MG63 (cell line): ENCODE results near the gene IGF2BP2. TPM values are rescaled to one million over a fixed set of nuclear protein-coding genes. Genes with fewer than 3 reads are reported as not detected.

Source experiments
- DNase-seq: peaks from one replicate; pipeline ENCODE4 v3.0.0-alpha.2; 2020
- H3K27me3 ChIP-seq: fragments of 250-450 bp; sonication (Bioruptor Pico); 2 replicates; pipeline ENCODE4 v1.5.1; 2020; ENCODE audit warnings: mild to moderate bottlenecking, moderate library complexity
- H3K36me3 ChIP-seq: fragments of 250-450 bp; sonication (Bioruptor Pico); 2 replicates; pipeline ENCODE4 v1.5.1; 2020; ENCODE audit warnings: mild to moderate bottlenecking, moderate library complexity
- H3K4me3 ChIP-seq: fragments of 250-450 bp; sonication (Bioruptor Pico); 2 replicates; pipeline ENCODE4 v1.5.1; 2020; ENCODE audit warnings: mild to moderate bottlenecking, moderate library complexity
- H3K9me3 ChIP-seq: fragments of 250-450 bp; sonication (Bioruptor Pico); 2 replicates; pipeline ENCODE4 v1.5.1; 2020; ENCODE audit warnings: mild to moderate bottlenecking, moderate library complexity
- total RNA-seq: library from RNA; depleted of rRNA; stranded (reverse); fragments of >200 nt; shearing (Covaris generic); gene quantifications from 2 replicates; pipeline ENCODE4 v1.2.3, GENCODE V29; 2014; ENCODE audit warnings: low replicate concordance

The IGF2BP2 gene
- total RNA-seq, 1 experiment from 2014 or later: 49.3 TPM

DNA sequence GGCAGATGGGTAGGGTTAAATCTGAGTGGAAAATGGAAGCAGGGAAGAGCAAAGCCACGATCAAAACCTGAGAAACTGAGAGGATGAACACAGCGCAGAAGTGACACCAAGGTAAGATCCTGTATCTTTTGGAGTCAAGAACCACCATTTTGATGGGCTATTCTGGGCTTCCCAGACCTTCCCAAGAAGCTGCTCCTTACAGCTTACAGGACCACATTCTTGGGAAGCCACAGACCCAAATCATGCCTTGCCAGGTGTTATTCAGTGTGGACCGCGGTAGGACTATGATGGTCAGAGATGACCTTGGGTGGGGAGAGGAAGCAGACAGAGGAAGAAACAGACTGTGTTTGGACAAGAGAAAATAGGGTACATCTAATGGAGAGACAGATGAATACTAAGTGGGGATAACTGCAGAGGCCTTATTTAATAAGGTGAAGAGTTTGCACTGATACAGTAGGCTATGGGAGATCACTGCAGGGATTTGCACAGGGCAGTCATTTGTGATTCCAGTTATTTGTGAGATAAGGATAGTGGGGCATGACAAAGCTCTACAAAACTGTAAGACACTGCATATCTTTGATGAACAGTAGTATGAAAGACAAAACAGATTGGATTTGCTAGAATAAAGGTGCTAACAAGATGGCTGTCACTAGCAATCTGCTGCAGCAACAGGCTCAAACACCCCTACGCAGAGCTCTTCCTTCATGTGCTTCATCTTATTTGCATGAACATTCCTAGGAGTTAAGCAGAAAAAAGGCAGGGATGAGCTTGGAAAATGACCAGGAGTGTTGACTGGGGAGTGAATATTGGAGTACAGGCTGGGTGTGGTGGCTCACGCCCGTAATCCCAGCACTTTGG lies 105.9 kb downstream of the IGF2BP2 start:
- DNase-seq: no peak
- peaks cover 8% of the 10 kb centered on the region for H3K36me3 ChIP-seq

DNA sequence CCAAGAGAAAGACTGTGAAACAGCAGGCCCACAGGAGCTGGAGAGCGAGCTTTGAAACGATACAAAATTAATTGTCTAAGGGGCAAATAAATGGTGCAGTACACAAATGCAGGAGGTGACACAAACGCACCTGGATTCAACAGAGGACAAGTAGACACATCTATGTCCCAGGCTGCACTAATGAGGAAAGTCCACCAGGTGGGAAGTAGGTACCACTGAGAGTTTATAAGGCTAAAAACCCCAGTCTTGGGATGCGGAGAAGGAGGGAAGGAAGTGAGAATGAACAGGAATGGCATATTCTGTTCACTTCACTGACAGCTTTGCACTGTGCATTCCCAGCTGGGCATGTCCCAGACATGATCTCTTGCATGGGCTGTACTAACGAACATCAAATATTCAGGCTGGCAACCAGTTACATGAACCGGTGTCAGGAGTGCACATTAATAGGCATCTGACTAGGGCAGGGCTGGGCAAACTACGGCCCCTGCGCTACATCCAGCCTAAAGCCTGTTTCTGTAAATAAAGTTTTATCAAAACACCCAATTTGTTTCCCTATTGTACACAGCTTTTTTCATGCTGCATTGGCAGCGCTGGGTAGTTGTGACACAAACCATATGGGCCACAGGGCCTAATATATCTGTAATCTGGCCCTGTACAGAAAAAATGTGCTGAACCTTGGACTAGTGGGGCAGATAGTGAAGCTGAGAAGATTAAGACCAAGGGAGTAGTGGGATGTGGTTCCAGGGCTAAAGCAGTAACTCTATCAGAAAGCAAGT lies 107.0 kb downstream of the IGF2BP2 start:
- Histone ChIP-seq H3K9me3 (no peaks in the 10 kb centered on the region), H3K27me3 (no peaks in the 10 kb centered on the region), H3K4me3 (no peak overlapping the region), H3K36me3 (peaks cover 8% of the 10 kb centered on the region)
- DNase-seq: no peak

More for the DNA sequence above, 105.9 kb downstream of the IGF2BP2 start:
- Histone ChIP-seq H3K4me3 (no peak overlapping the region), H3K27me3 (no peaks in the 10 kb centered on the region), H3K9me3 (no peaks in the 10 kb centered on the region)

DNA sequence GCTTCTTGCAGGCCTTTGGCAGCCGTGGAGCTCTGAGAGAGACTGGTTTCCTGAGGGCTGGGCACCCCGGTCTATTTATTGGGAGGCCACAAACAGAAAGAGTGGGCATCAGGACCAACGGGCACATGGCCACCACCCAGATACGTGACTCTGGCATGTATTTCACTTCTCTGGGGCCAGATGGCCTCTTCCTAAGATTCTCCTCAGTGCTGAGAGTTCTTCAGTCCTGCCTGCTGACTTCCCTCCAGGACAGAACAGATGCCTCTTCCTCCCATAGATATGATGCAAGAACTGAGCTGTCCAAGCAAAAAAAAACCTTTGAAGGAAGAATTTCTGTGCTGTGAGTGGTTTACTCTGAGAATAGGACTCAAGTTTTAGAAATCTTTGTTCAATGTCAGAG lies 107.7 kb downstream of the IGF2BP2 start:
- H3K36me3 ChIP-seq: peaks cover 8% of the 10 kb centered on the region
- H3K27me3 ChIP-seq: no peaks in the 10 kb centered on the region
- no peaks in the 10 kb centered on the region for H3K9me3 ChIP-seq
- H3K4me3 ChIP-seq: no peak overlapping the region
- DNase-seq: peak; percentile 44

DNA sequence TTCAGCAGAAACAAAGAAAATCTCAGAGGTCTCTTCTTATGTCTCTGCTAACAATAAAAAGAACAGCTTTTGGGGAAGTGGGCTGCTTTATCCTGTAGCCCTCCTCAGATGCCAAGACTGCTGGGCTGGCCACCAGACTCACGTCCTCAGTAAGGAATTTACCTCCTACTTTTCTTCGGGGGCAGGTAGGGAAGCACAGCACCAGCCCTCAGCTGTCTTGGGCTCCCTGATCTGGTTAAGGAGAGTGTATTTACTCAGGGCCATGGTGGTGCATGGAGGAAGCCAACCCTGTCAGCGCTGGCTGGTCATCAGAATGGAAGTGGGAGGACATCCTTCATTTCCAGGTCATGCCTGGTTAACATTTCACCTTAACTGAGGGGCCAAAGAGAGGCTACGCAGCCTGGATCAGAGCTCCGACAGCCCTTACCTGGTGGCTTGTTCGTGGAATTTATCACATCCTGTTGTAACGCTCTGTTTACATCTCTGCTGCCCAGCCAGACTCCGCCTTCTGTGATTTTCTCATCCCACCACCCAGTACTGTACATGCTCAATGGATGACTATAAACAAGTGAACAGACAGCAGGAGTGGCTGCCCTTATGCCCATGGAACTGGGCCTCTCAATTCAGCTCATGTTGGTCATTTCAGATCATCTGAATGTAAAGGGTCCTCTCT lies 108.3 kb downstream of the IGF2BP2 start:
- H3K4me3 ChIP-seq: no peak overlapping the region
- H3K27me3 ChIP-seq: no peaks in the 10 kb centered on the region
- peaks cover 8% of the 10 kb centered on the region for H3K36me3 ChIP-seq
- no peaks in the 10 kb centered on the region for H3K9me3 ChIP-seq
- no peak for DNase-seq

DNA sequence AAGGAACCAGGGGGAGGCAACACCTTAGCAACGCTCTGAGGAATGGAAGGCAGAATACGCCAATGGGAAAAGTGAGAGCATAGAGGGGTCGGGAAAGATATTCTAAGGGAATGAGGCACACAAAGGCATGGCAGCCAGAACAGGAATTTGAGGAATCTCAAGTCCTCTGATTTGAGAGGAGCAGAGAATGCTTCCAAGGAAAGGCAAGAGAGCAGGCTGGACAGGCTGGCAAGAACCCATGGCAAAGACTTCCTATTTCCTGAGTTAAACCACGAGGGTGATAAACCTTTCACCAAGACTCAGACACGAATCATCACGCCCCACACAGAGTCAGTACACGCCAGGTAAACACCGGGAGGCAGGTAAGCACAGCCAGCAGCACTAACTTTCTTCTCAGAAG lies 109.8 kb downstream of the IGF2BP2 start:
- DNase-seq: peak; percentile 74
- H3K27me3 ChIP-seq: no peaks in the 10 kb centered on the region
- H3K9me3 ChIP-seq: no peaks in the 10 kb centered on the region
- no peak overlapping the region for H3K4me3 ChIP-seq
- peaks cover 3% of the 10 kb centered on the region for H3K36me3 ChIP-seq

DNA sequence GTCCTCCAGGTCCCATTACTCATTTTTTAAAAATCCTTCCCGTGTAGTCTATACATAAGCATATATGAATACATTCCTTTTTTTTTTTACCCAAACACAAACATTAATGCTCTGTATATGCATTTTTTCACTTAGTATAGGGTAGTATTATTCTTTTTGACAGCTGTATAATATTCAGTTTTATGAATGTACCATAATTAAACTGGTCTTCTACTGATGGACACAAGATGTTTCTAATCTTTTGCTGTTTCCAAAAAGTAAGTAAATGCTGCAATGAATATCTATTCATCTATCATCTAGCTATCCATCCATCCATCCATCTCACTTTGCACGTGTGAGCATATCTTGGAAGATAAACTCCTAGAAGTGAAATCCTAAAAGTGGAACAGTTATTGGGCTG lies 110.8 kb downstream of the IGF2BP2 start:
- no peak for DNase-seq
- H3K36me3 ChIP-seq: peaks cover 3% of the 10 kb centered on the region; the same call in 1 of the 2 replicates
- no peaks in the 10 kb centered on the region for H3K27me3 ChIP-seq
- no peaks in the 10 kb centered on the region for H3K9me3 ChIP-seq
- no peak overlapping the region for H3K4me3 ChIP-seq

DNA sequence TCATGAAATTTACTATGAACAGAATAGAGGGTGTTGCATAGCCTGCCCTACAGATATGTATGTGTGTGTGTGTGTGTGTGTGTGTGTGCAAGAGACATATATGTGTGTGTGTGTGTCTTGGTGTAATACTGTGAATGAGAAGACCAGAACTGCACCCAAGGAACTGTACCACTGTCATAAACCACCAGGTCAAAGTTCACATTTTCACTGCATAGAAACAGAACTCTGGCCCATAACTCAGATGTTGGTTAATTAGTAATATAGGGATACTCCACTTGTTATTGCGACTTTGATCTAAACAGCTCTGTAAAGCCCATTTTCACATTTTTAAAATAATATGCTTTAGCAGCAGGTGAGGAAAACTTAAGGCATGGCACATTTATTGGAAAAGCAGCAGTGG lies 111.8 kb downstream of the IGF2BP2 start:
- H3K4me3 ChIP-seq: no peak overlapping the region
- H3K9me3 ChIP-seq: no peaks in the 10 kb centered on the region; the same call in 1 of the 2 replicates
- DNase-seq: no peak
- H3K36me3 ChIP-seq: peaks cover 3% of the 10 kb centered on the region; the same call in 1 of the 2 replicates
- no peaks in the 10 kb centered on the region for H3K27me3 ChIP-seq

DNA sequence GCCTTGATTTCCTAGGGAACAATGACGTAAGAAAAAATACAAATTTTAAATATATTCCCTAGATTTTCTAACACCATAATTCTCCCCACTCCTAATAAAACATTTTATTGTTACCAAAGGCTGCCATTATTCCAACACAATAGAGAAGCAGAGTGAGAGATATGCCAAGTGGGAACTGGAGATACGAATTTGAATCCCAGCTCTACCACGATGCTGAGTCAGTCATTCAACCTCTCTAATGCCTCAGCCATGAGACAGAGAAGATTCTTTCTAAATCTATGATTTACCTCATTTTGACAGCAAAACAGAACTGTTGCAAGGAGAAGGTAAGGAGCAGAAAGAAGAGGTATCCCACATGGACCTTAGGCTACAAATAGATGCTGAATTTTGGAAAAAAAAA lies 112.5 kb downstream of the IGF2BP2 start:
- DNase-seq: no peak
- Histone ChIP-seq H3K27me3 (no peaks in the 10 kb centered on the region), H3K9me3 (no peaks in the 10 kb centered on the region; the same call in 1 of the 2 replicates), H3K36me3 (peaks cover 6% of the 10 kb centered on the region; the same call in 1 of the 2 replicates), H3K4me3 (no peak overlapping the region)

DNA sequence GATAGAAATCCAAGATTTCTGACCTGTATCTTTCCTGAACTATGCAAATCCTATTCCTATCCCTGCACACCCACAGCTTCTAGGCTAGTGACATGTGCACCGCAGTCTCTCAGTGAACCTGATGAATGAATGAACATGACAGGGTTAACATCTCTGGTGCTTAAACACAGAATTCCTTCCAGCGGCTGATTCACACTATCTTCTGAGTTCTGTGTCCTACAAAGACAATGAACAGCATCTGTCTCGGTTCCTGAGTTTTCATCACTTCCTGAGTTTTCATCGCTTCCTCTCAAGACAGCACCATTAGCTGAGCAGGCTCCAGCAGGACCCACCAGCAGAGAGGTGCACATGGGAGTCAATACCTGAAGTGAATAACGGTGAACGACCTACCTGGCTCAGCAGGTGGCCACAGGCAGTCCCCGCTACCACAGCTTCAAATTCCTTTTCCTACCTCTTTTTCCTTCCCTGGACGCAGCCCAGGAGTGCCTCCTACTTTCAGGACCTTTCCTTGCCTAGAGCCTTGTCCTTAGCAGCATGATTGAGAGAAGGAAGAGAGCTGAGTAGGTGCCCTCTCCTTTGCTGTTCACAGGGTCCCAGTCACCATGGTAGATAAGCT lies 113.5 kb downstream of the IGF2BP2 start:
- no peak overlapping the region for H3K4me3 ChIP-seq
- no peaks in the 10 kb centered on the region; the same call in 1 of the 2 replicates for H3K9me3 ChIP-seq
- no peak for DNase-seq
- H3K36me3 ChIP-seq: peaks cover 4% of the 10 kb centered on the region; the same call in 1 of the 2 replicates
- no peaks in the 10 kb centered on the region for H3K27me3 ChIP-seq

DNA sequence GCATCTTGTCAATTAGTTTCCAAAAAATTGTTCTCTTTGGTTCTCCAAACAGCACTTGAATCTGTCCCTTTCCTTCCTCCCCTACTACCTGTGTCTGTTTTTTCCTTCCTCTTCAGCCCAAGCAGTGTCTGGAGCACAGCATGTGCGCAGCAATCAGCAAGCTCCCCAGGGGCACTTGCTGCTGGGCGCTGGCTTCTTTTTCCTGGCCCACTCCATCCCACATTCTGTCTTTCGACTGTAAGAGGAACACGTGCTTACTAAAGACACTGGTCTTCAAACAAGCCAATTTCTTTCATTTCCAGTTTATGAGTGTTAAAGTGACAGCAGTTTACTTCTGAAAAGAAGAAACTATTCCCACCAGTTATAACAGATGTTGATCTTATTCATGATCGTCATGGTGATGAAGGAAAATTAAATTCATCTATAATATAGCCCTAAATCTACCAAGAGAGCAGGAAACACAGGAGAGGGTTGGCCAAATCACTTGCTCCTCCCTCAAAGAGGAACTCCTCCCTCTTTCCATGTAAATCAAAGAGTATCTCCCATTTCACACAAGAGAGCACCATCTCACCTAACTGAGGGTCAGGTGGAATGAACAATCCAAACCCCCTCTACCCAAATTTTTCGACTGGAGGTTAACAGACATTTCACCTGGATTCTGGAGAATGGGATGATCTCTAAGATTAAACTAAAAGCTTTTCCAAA lies 115.4 kb downstream of the IGF2BP2 start:
- Histone ChIP-seq H3K27me3 (no peaks in the 10 kb centered on the region), H3K9me3 (peaks cover 5% of the 10 kb centered on the region; the same call in 1 of the 2 replicates), H3K36me3 (peaks cover 12% of the 10 kb centered on the region), H3K4me3 (no peak overlapping the region)
- no peak for DNase-seq

DNA sequence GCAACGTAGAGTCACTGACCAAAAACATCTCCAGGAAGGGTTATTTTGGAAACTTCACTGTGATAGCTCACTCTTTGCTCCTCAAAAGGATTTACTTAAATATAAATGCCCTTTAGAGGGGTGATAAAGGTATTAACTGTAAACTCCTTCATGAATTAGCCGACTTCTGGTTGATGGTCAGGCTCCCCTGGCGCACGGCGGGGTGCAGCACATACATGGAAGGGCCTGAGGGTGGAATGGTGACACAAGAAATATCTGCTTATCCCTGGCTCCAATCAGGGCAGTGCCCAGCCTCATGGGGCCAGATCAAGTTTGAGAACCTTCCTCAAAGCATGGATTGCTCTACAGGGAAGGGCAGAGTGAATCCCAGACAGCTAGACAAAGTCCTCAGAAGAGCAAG lies 116.5 kb downstream of the IGF2BP2 start:
- no peaks in the 10 kb centered on the region for H3K27me3 ChIP-seq
- no peak overlapping the region for H3K4me3 ChIP-seq
- peaks cover 5% of the 10 kb centered on the region; the same call in 1 of the 2 replicates for H3K9me3 ChIP-seq
- no peak for DNase-seq
- peaks cover 12% of the 10 kb centered on the region for H3K36me3 ChIP-seq

DNA sequence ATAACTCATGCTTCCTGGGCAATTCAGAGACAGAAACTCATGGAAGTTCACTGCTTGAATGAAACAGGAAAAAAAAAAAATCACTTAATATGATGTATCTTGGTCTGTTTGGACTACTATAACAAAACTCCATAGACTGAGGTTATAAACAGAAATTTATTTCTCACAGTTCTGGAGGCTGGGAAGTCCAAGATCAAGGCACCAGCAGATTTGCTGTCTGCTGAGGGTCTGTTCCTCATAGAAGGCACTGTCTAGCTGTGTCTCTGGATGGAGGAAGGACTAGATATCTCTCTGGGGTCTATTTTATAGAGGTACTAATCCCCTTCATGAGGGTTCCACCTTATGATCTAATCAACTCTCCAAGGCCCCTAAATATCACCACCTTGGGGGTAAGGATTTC lies 119.3 kb downstream of the IGF2BP2 start:
- Histone ChIP-seq H3K27me3 (no peaks in the 10 kb centered on the region), H3K9me3 (peaks cover 5% of the 10 kb centered on the region; the same call in 1 of the 2 replicates), H3K4me3 (no peak overlapping the region)

DNA sequence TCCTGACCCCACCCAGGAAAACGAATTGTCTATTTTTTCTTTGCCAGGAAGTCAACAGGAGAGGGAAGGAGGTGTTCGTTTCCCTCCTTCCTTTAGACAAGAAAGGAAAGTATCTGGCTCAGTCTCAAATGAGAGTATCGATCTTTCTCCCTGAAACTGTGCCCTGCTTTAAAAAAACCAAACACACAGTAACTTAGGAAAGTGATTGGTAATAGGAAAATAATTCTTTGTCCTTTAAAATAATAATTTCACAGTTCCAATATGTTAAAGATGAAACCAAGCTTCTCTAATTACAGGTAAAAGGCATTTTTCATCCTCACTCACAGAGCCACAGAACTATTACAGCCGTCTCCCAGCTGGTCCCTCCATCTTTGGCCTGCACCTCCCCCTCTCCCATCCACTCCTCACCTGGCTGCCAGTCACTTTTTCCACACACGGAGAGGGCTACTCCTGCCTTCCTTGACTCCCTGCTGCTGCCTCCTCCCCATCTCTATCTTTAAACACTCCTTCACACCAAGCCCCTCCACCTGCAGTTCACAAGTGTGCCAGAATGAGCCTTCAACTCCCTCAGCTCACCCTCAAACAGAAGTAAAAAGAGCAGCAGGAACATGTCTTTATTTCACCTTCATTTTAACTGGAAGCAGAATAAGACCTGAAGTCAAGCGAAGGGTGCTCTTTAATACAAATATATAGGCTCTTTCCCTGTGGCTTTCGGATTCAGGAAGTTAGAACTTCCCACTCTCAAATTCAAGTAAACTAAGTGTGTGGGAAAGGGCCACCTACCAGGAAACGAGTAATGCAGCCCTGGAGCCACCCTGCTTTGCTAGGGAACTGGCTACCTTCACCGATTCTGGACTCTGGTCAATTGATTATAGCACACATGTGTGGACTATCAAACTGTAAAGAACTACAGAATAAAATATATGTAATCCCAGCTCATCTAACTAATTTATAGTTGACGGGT lies 122.3 kb downstream of the IGF2BP2 start:
- H3K4me3 ChIP-seq: no peak overlapping the region
- H3K27me3 ChIP-seq: no peaks in the 10 kb centered on the region
- peaks cover 5% of the 10 kb centered on the region; the same call in 1 of the 2 replicates for H3K9me3 ChIP-seq
- peaks cover 10% of the 10 kb centered on the region for H3K36me3 ChIP-seq
- no peak for DNase-seq

More for the DNA sequence above, 119.3 kb downstream of the IGF2BP2 start:
- peaks cover 14% of the 10 kb centered on the region for H3K36me3 ChIP-seq
- DNase-seq: no peak

DNA sequence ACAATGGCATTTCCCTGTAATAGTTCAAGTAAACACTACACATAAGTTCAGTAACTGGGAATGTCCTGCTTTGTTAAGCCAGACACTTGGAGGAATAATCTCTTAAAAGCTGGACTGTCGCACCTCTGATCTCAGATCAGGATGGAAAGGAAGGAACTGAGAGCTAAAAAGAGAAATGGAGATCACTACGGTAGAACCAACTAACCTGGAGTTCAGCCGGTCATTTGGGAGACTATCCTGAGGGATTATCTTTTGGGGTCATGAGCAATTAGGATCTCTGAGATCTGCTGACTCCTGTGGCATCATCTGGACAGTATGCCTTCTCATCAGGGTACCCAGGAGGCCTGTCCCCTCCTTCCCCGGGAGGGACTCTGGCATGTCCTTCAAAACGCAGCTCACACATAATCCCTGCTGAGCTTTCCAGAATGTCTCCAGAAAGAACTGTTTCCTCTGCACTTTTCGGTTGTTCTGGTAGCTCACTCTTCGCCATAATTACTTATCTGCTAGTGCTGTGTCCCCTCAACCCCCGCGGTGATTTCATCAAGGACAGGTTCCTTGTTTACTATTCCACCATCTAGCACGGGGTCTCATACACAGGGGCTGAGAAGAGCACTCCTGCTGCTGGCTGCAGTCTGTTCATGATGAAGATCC lies 123.1 kb downstream of the IGF2BP2 start:
- DNase-seq: no peak
- H3K27me3 ChIP-seq: no peaks in the 10 kb centered on the region
- no peak overlapping the region for H3K4me3 ChIP-seq
- peaks cover 10% of the 10 kb centered on the region for H3K36me3 ChIP-seq
- H3K9me3 ChIP-seq: peaks cover 5% of the 10 kb centered on the region; the same call in 1 of the 2 replicates
